Measurements from ENCODE around the gene NAT8L.

- TF ChIP-seq CAMTA2 (CRISPR knock-in tag; IDR thresholded peaks at IDR 0.05; ENCODE audit: borderline replicate concordance) (no peak), ZNF790 (CRISPR knock-in tag; IDR thresholded peaks at IDR 0.05; ENCODE audit: borderline replicate concordance) (no peak), TP53 (CRISPR knock-in tag; conservative IDR thresholded peaks at IDR 0.05) (no peak), YY1 (IDR thresholded peaks at IDR 0.05; ENCODE audit: insufficient read depth, insufficient replicate concordance, low read depth, low read length) (no peak), ZMYM3 (CRISPR knock-in tag; IDR thresholded peaks at IDR 0.05) (no peak), POLR2AphosphoS2 (IDR thresholded peaks at IDR 0.05; ENCODE audit: low read depth, low read length) (no peak), E2F1 (CRISPR knock-in tag; IDR thresholded peaks at IDR 0.05) (no peak)
These were observed 9.0 kb downstream of the NAT8L start for GRCh38 chr4:2068198-2068470.
